Left forelimb (tissue), 1 donor: Measurements from ENCODE around the gene IQGAP1.
"Not testable (repeated sequence)": the region's sequence is repeated elsewhere in the genome, so short reads cannot be mapped to it uniquely, and the experiment has no call there.

Source experiments
- DNase-seq: peaks from one replicate; pipeline ENCODE4 v3.0.0-alpha.2; 2018; ENCODE audit warnings: low spot score

Gene IQGAP1

GRCh38 chr15:90411176-90411575 is 23.1 kb downstream of the IQGAP1 start:
- no peak for DNase-seq

GRCh38 chr15:90412356-90413194 is 24.5 kb downstream of the IQGAP1 start:
- DNase-seq: no peak

- DNase-seq: no peak
These were observed 25.7 kb downstream of the IQGAP1 start for GRCh38 chr15:90413411-90414379.

- no peak for DNase-seq
These were observed 26.5 kb downstream of the IQGAP1 start for GRCh38 chr15:90414408-90415028.

- not testable (repeated sequence) for DNase-seq
These were observed 28.0 kb downstream of the IQGAP1 start for GRCh38 chr15:90416052-90416451.

GRCh38 chr15:90418627-90419026 is 30.6 kb downstream of the IQGAP1 start:
- DNase-seq: no peak

- DNase-seq: no peak
These were observed 31.2 kb downstream of the IQGAP1 start for GRCh38 chr15:90419206-90419605.

GRCh38 chr15:90419738-90420406 is 31.8 kb downstream of the IQGAP1 start:
- DNase-seq: no peak

GRCh38 chr15:90420451-90420850 is 32.4 kb downstream of the IQGAP1 start:
- no peak for DNase-seq

- no peak for DNase-seq
These were observed 33.5 kb downstream of the IQGAP1 start for GRCh38 chr15:90421527-90421926.

- no peak for DNase-seq
These were observed 34.0 kb downstream of the IQGAP1 start for GRCh38 chr15:90422043-90422442.

- DNase-seq: no peak
These were observed 34.9 kb downstream of the IQGAP1 start for GRCh38 chr15:90422936-90423335.

GRCh38 chr15:90423801-90424319 is 35.8 kb downstream of the IQGAP1 start:
- no peak for DNase-seq

GRCh38 chr15:90425726-90426346 is 37.8 kb downstream of the IQGAP1 start:
- no peak for DNase-seq

GRCh38 chr15:90427185-90427584 is 39.1 kb downstream of the IQGAP1 start:
- no peak for DNase-seq

GRCh38 chr15:90432253-90432652 is 44.2 kb downstream of the IQGAP1 start:
- DNase-seq: no peak

GRCh38 chr15:90435652-90436337 is 47.8 kb downstream of the IQGAP1 start:
- DNase-seq: no peak

GRCh38 chr15:90436952-90437351 is 48.9 kb downstream of the IQGAP1 start:
- no peak for DNase-seq

- DNase-seq: no peak
These were observed 49.5 kb downstream of the IQGAP1 start for GRCh38 chr15:90437516-90437915.

- DNase-seq: no peak
These were observed 51.9 kb downstream of the IQGAP1 start for GRCh38 chr15:90439946-90440345.
